HCT116 (cell line): ENCODE results near the gene RTL1.

Experiments
- EZH2phosphoT487 ChIP-seq: fragments of 200-600 bp; IDR thresholded peaks from 2 replicates; pipeline ENCODE4 v1.6.1; 2018; ENCODE audit warnings: antibody characterized with exemption, borderline replicate concordance
- POLR2A ChIP-seq: IDR thresholded peaks from 2 replicates; pipeline ENCODE4 v1.7.0; 2011; ENCODE audit warnings: borderline replicate concordance; ENCODE audit not compliant: insufficient read depth, insufficient read length; ENCODE audit errors: extremely low read depth
- POLR2AphosphoS5 ChIP-seq: IDR thresholded peaks from 2 replicates; pipeline ENCODE4 v1.6.1; 2011; ENCODE audit warnings: mild to moderate bottlenecking, low read depth, low read length, moderate library complexity
- RAD21 ChIP-seq: IDR thresholded peaks from 2 replicates; pipeline ENCODE4 v1.6.1; 2012; ENCODE audit warnings: low read depth, mild to moderate bottlenecking
- SIN3A ChIP-seq: IDR thresholded peaks from 2 replicates; pipeline ENCODE4 v1.6.1; 2012; ENCODE audit warnings: low read depth
- SP1 ChIP-seq: IDR thresholded peaks from 2 replicates; pipeline ENCODE4 v1.6.1; 2012; ENCODE audit warnings: low read depth
- YY1 ChIP-seq: IDR thresholded peaks from 2 replicates; pipeline ENCODE4 v1.6.1; 2011; ENCODE audit warnings: low read length, low read depth, moderate library complexity, mild to moderate bottlenecking; ENCODE audit not compliant: insufficient replicate concordance; ENCODE audit errors: extremely low read depth
- ZNF274 ChIP-seq: fragments of 200-500 bp; sonication (Bioruptor generic); IDR thresholded peaks from 2 replicates; pipeline ENCODE4 v1.6.1; 2014; ENCODE audit warnings: mild to moderate bottlenecking, low read depth, low read length, inconsistent platforms
- TF ChIP-seq, protein P1 (sequence below), 3 experiments: fragments of 200-600 bp in 1 of 3; sonication (generic) in 1 of 3; IDR thresholded peaks in 2 of 3; conservative IDR thresholded peaks in 1 of 3; 2 replicates each; pipeline ENCODE4 v1.5.1; 2012 to 2017; ENCODE audit warnings: low read depth in 2 of 3, low read length in 2 of 3, antibody characterized with exemption in 1 of 3, borderline replicate concordance in 1 of 3, control low read depth in 1 of 3, mild to moderate bottlenecking in 1 of 3, mixed read lengths in 1 of 3, mixed run types in 1 of 3, moderate library complexity in 1 of 3; ENCODE audit not compliant: insufficient read depth in 1 of 3
- TF ChIP-seq, protein P2 (sequence below): IDR thresholded peaks from 2 replicates; pipeline ENCODE4 v1.6.1; 2012
- TF ChIP-seq, protein P3 (sequence below): IDR thresholded peaks from 2 replicates; pipeline ENCODE4 v1.6.1; 2012; ENCODE audit warnings: low read depth
- TF ChIP-seq, protein P4 (sequence below): IDR thresholded peaks from 2 replicates; pipeline ENCODE4 v1.6.1; 2011; ENCODE audit warnings: mild to moderate bottlenecking, low read length, moderate library complexity; ENCODE audit not compliant: insufficient replicate concordance; ENCODE audit errors: extremely low read depth
- TF ChIP-seq, protein P5 (sequence below): IDR thresholded peaks from 2 replicates; pipeline ENCODE4 v1.6.1; 2012

DNA sequence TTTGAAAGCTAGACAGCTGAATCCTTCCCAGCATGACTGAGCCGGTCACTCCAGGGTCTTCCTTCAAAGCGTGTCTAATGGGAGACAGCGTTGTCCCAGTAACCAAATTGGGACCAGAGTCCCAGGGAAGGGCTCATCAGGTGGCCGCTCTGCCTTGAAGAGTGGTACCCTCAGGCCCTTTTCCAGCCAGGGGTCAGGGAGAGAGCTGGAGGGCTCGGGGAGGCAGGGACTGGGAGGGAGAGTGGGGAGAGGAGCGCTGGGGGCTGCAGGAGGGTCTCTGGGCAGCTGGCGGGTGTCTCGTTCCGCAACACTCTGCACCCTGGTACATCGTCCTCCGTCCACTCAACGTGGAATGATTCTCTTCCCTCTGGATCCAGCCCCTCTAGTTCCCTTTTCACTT lies 1.6 kb upstream of the RTL1 start:
- TF ChIP-seq, protein P1, sequence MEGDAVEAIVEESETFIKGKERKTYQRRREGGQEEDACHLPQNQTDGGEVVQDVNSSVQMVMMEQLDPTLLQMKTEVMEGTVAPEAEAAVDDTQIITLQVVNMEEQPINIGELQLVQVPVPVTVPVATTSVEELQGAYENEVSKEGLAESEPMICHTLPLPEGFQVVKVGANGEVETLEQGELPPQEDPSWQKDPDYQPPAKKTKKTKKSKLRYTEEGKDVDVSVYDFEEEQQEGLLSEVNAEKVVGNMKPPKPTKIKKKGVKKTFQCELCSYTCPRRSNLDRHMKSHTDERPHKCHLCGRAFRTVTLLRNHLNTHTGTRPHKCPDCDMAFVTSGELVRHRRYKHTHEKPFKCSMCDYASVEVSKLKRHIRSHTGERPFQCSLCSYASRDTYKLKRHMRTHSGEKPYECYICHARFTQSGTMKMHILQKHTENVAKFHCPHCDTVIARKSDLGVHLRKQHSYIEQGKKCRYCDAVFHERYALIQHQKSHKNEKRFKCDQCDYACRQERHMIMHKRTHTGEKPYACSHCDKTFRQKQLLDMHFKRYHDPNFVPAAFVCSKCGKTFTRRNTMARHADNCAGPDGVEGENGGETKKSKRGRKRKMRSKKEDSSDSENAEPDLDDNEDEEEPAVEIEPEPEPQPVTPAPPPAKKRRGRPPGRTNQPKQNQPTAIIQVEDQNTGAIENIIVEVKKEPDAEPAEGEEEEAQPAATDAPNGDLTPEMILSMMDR (IDR thresholded peaks at IDR 0.05 in 2 of 3, conservative IDR thresholded peaks at IDR 0.05 in 1 of 3; ENCODE audit: borderline replicate concordance in 1 of 3, insufficient read depth in 1 of 3, low read depth in 2 of 3, low read length in 2 of 3): no peak
- TF ChIP-seq, protein P2, sequence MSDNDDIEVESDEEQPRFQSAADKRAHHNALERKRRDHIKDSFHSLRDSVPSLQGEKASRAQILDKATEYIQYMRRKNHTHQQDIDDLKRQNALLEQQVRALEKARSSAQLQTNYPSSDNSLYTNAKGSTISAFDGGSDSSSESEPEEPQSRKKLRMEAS: no peak
- no peak for TF ChIP-seq POLR2A
- no peak for TF ChIP-seq POLR2AphosphoS5
- TF ChIP-seq, protein P3, sequence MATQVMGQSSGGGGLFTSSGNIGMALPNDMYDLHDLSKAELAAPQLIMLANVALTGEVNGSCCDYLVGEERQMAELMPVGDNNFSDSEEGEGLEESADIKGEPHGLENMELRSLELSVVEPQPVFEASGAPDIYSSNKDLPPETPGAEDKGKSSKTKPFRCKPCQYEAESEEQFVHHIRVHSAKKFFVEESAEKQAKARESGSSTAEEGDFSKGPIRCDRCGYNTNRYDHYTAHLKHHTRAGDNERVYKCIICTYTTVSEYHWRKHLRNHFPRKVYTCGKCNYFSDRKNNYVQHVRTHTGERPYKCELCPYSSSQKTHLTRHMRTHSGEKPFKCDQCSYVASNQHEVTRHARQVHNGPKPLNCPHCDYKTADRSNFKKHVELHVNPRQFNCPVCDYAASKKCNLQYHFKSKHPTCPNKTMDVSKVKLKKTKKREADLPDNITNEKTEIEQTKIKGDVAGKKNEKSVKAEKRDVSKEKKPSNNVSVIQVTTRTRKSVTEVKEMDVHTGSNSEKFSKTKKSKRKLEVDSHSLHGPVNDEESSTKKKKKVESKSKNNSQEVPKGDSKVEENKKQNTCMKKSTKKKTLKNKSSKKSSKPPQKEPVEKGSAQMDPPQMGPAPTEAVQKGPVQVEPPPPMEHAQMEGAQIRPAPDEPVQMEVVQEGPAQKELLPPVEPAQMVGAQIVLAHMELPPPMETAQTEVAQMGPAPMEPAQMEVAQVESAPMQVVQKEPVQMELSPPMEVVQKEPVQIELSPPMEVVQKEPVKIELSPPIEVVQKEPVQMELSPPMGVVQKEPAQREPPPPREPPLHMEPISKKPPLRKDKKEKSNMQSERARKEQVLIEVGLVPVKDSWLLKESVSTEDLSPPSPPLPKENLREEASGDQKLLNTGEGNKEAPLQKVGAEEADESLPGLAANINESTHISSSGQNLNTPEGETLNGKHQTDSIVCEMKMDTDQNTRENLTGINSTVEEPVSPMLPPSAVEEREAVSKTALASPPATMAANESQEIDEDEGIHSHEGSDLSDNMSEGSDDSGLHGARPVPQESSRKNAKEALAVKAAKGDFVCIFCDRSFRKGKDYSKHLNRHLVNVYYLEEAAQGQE: no peak
- TF ChIP-seq YY1: no peak
- no peak for TF ChIP-seq SIN3A
- no peak for TF ChIP-seq EZH2phosphoT487
- TF ChIP-seq, protein P4, sequence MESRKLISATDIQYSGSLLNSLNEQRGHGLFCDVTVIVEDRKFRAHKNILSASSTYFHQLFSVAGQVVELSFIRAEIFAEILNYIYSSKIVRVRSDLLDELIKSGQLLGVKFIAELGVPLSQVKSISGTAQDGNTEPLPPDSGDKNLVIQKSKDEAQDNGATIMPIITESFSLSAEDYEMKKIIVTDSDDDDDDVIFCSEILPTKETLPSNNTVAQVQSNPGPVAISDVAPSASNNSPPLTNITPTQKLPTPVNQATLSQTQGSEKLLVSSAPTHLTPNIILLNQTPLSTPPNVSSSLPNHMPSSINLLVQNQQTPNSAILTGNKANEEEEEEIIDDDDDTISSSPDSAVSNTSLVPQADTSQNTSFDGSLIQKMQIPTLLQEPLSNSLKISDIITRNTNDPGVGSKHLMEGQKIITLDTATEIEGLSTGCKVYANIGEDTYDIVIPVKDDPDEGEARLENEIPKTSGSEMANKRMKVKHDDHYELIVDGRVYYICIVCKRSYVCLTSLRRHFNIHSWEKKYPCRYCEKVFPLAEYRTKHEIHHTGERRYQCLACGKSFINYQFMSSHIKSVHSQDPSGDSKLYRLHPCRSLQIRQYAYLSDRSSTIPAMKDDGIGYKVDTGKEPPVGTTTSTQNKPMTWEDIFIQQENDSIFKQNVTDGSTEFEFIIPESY: no peak
- TF ChIP-seq ZNF274: no peak
- TF ChIP-seq, protein P5, sequence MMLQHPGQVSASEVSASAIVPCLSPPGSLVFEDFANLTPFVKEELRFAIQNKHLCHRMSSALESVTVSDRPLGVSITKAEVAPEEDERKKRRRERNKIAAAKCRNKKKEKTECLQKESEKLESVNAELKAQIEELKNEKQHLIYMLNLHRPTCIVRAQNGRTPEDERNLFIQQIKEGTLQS: no peak
- TF ChIP-seq RAD21: no peak
- no peak for TF ChIP-seq SP1
